T-cell (primary cell): ENCODE results near the gene SDK2. TPM values are rescaled to one million over a fixed set of nuclear protein-coding genes. Genes with fewer than 3 reads are reported as not detected.

ENCODE experiments used
- ATAC-seq, 4 experiments: fragments of 200-7000 bp in 3 of 4; fragments of 150-1000 bp in 1 of 4; cut with Tn5 transposase; replicated peaks in 1 of 4; 1 replicate in 3 of 4; 2 replicates in 1 of 4; pipeline ENCODE4 v1.10.0; 2021; ENCODE audit warnings: moderate library complexity in 3 of 4, mild to moderate bottlenecking in 2 of 4, moderate number of reproducible peaks in 1 of 4
- CTCF ChIA-PET, 2 donors: fragments of 300-600 bp; sonication (Branson Sonifier 250); formaldehyde crosslinking; loops; one replicate each; lab custom pipeline; 2022; ENCODE audit warnings: antibody characterized with exemption in 2 of 2; lab: Charles Lee
- POLR2A ChIA-PET, 2 donors: fragments of 300-600 bp; sonication (Branson Sonifier 250); formaldehyde crosslinking; loops; one replicate each; lab custom pipeline; 2022; ENCODE audit warnings: antibody characterized with exemption in 2 of 2; lab: Charles Lee
- DNase-seq, 35 experiments: peaks; one replicate each; pipeline versions ENCODE4 v3.0.0 to v3.0.0-alpha.2; 2013 to 2023
- H3K27ac ChIP-seq: one replicate; pipeline ENCODE4 v1.5.1; 2013; ENCODE audit warnings: low read length
- H3K27me3 ChIP-seq, 2 experiments: replicated peaks in 1 of 2; 1 replicate in 1 of 2; 2 replicates in 1 of 2; pipeline versions ENCODE4 v1.6.1 to v1.7.0; 2013; ENCODE audit warnings: low read length in 1 of 2, mixed read lengths in 1 of 2; ENCODE audit not compliant: control insufficient read depth in 2 of 2, insufficient read depth in 2 of 2; ENCODE audit errors: extremely low read depth in 1 of 2
- H3K36me3 ChIP-seq, 2 donors: 1 replicate in 1 of 2; 2 replicates in 1 of 2; pipeline versions ENCODE4 v1.6.1 to v1.7.0; 2013; ENCODE audit warnings: low read length in 1 of 2; ENCODE audit not compliant: control insufficient read depth in 2 of 2, insufficient read depth in 1 of 2; ENCODE audit errors: extremely low read depth in 1 of 2
- H3K4me1 ChIP-seq, 2 experiments: 1 replicate in 1 of 2; 2 replicates in 1 of 2; pipeline versions ENCODE4 v1.6.1 to v1.7.0; 2013; ENCODE audit warnings: low read length in 2 of 2, mixed read lengths in 1 of 2; ENCODE audit not compliant: insufficient read depth in 2 of 2, control insufficient read depth in 1 of 2; ENCODE audit errors: extremely low read depth in 1 of 2
- H3K4me3 ChIP-seq, 2 donors: 1 replicate in 1 of 2; 2 replicates in 1 of 2; pipeline versions ENCODE4 v1.5.1 to v1.7.0; 2013; ENCODE audit warnings: mild to moderate bottlenecking in 2 of 2, low read length in 1 of 2, moderate library complexity in 1 of 2; ENCODE audit not compliant: control insufficient read depth in 1 of 2; ENCODE audit errors: extremely low read depth in 1 of 2
- H3K9me3 ChIP-seq: 2 replicates; pipeline ENCODE4 v1.7.0; 2013
- H3K27ac Mint-ChIP-seq, 2 donors: one replicate each; pipeline ENCODE4 v1.8.0; 2020 to 2021; ENCODE audit warnings: mild to moderate bottlenecking in 2 of 2, mixed read lengths in 2 of 2
- H3K27me3 Mint-ChIP-seq, 2 donors: one replicate each; pipeline ENCODE4 v1.8.0; 2021 to 2022; ENCODE audit warnings: mixed read lengths in 2 of 2
- H3K36me3 Mint-ChIP-seq: one replicate; pipeline ENCODE4 v1.8.0; 2021; ENCODE audit warnings: mixed read lengths
- H3K4me1 Mint-ChIP-seq, 3 donors: one replicate each; pipeline ENCODE4 v1.8.0; 2020 to 2022; ENCODE audit warnings: mixed read lengths in 3 of 3, mild to moderate bottlenecking in 1 of 3
- H3K4me3 Mint-ChIP-seq, 3 donors: one replicate each; pipeline ENCODE4 v1.8.0; 2020 to 2022; ENCODE audit warnings: mild to moderate bottlenecking in 3 of 3, mixed read lengths in 3 of 3, moderate library complexity in 3 of 3
- H3K9me3 Mint-ChIP-seq, 3 donors: one replicate each; pipeline ENCODE4 v1.8.0; 2020 to 2022; ENCODE audit warnings: mixed read lengths in 3 of 3
- WGBS: methylation state at CpG from one replicate; pipeline ENCODE4 v1.1.5; 2013; ENCODE audit warnings: missing lambda C conversion rate; ENCODE audit not compliant: insufficient coverage; 5-methylcytosine and 5-hydroxymethylcytosine counted together
- total RNA-seq, 35 experiments: library from RNA in 6 of 35; stranded (reverse) in 6 of 35; fragments of 120-200 nt in 1 of 35; gene quantifications; one replicate each; pipeline versions ENCODE4 v1.2.1 to v1.2.4 and lab custom pipeline; 2013 to 2026

SDK2 gene
- total RNA-seq, 5 donors from 2014 or later (not counting 1 experiment from before 2014, with no cell fraction given) = 2.9 to 8.3 (median 4.8) TPM

- WGBS = 76% methylated on average over 5 of the region's 10 CpGs
- Mint-ChIP-seq H3K27ac (no peak overlapping the region), H3K27me3 (no peaks in the 10 kb centered on the region), H3K9me3 (no peaks in the 10 kb centered on the region), H3K36me3 (no peaks in the 10 kb centered on the region), H3K4me1 (no peaks in the 10 kb centered on the region), H3K4me3 (no peak overlapping the region)
- ATAC-seq (no peak), DNase-seq (no peak)
- peaks cover 0 to 3% of the 10 kb centered on the region in 2 donors for H3K36me3 ChIP-seq
- no peak overlapping the region for H3K4me3 ChIP-seq
- POLR2A ChIA-PET = interaction anchor here in 1 of 2 donors (0.6 kb wide), 1 partner anchor 179 kb away, joined by 3 read pairs; no protein-coding TSS in a partner anchor
- no peaks in the 10 kb centered on the region for H3K9me3 ChIP-seq
- peaks cover 0 to 18% of the 10 kb centered on the region in 2 experiments for H3K27me3 ChIP-seq
- CTCF ChIA-PET = interaction anchor here in 1 of 2 donors (0.6 kb wide), 1 partner anchor 104 kb away, joined by 4 read pairs; no protein-coding TSS in a partner anchor
- no peaks in the 10 kb centered on the region for H3K4me1 ChIP-seq
- H3K27ac ChIP-seq = no peak overlapping the region
Observed at GRCh38 chr17:73359352-73359751, 284.9 kb downstream of the SDK2 start.

GRCh38 chr17:73358668-73359067 is 285.6 kb downstream of the SDK2 start:
- Histone ChIP-seq H3K27me3 (peaks cover 0 to 18% of the 10 kb centered on the region in 2 experiments), H3K4me1 (no peaks in the 10 kb centered on the region), H3K27ac (no peak overlapping the region), H3K36me3 (no peaks in the 10 kb centered on the region), H3K4me3 (no peak overlapping the region), H3K9me3 (no peaks in the 10 kb centered on the region)
- ChIA-PET POLR2A (interaction anchor here in 1 of 2 donors (0.6 kb wide), 1 partner anchor 178 kb away, joined by 3 read pairs; no protein-coding TSS in a partner anchor), CTCF (no interaction called here)
- Mint-ChIP-seq H3K27ac (no peak overlapping the region), H3K27me3 (no peaks in the 10 kb centered on the region), H3K36me3 (no peaks in the 10 kb centered on the region), H3K9me3 (no peaks in the 10 kb centered on the region), H3K4me3 (no peak overlapping the region), H3K4me1 (no peaks in the 10 kb centered on the region)
- no peak for DNase-seq
- no peak for ATAC-seq
- WGBS = 80% methylated on average over 4 of the region's 9 CpGs

GRCh38 chr17:73357981-73358380 is 286.3 kb downstream of the SDK2 start:
- Mint-ChIP-seq H3K9me3 (no peaks in the 10 kb centered on the region), H3K4me1 (no peaks in the 10 kb centered on the region), H3K36me3 (no peaks in the 10 kb centered on the region), H3K27me3 (no peaks in the 10 kb centered on the region), H3K27ac (no peak overlapping the region), H3K4me3 (no peak overlapping the region)
- H3K4me3 ChIP-seq = no peak overlapping the region
- WGBS = 86% methylated on average over 16 of the region's 19 CpGs
- no peak overlapping the region for H3K27ac ChIP-seq
- no peaks in the 10 kb centered on the region for H3K9me3 ChIP-seq
- DNase-seq (no peak), ATAC-seq (no peak)
- peaks cover 0 to 16% of the 10 kb centered on the region in 2 experiments for H3K27me3 ChIP-seq
- ChIA-PET POLR2A (no interaction called here), CTCF (interaction anchor here in 1 of 2 donors (0.6 kb wide), 1 partner anchor 605 kb away, joined by 4 read pairs; no protein-coding TSS in a partner anchor)
- no peaks in the 10 kb centered on the region for H3K4me1 ChIP-seq
- no peaks in the 10 kb centered on the region for H3K36me3 ChIP-seq

- CTCF ChIA-PET = no interaction called here
- WGBS = 73% methylated on average over 7 of the region's 9 CpGs
Observed at GRCh38 chr17:73357318-73357717, 286.9 kb downstream of the SDK2 start.

GRCh38 chr17:73356561-73357170 is 287.6 kb downstream of the SDK2 start:
- H3K27ac Mint-ChIP-seq = no peak overlapping the region
- H3K4me3 ChIP-seq = no peak overlapping the region
- ATAC-seq (no peak), DNase-seq (no peak)
- no peaks in the 10 kb centered on the region for H3K27me3 Mint-ChIP-seq
- no peaks in the 10 kb centered on the region for H3K4me1 ChIP-seq
- ChIA-PET CTCF (no interaction called here), POLR2A (no interaction called here)
- no peaks in the 10 kb centered on the region for H3K36me3 ChIP-seq
- peaks cover 0 to 16% of the 10 kb centered on the region in 2 experiments for H3K27me3 ChIP-seq
- H3K4me1 Mint-ChIP-seq = no peaks in the 10 kb centered on the region
- 84% methylated on average over 8 of the region's 8 CpGs for WGBS
- H3K27ac ChIP-seq = no peak overlapping the region
- no peaks in the 10 kb centered on the region for H3K9me3 Mint-ChIP-seq
- no peaks in the 10 kb centered on the region for H3K9me3 ChIP-seq
- no peak overlapping the region for H3K4me3 Mint-ChIP-seq
- no peaks in the 10 kb centered on the region for H3K36me3 Mint-ChIP-seq

More at GRCh38 chr17:73357318-73357717, 286.9 kb downstream of the SDK2 start:
- no peaks in the 10 kb centered on the region for H3K27me3 Mint-ChIP-seq
- Histone ChIP-seq H3K4me3 (no peak overlapping the region), H3K36me3 (no peaks in the 10 kb centered on the region), H3K27ac (no peak overlapping the region), H3K27me3 (peaks cover 0 to 16% of the 10 kb centered on the region in 2 experiments), H3K4me1 (no peaks in the 10 kb centered on the region), H3K9me3 (no peaks in the 10 kb centered on the region)
- H3K4me3 Mint-ChIP-seq = no peak overlapping the region
- no peak overlapping the region for H3K27ac Mint-ChIP-seq
- H3K9me3 Mint-ChIP-seq = no peaks in the 10 kb centered on the region
- no peaks in the 10 kb centered on the region for H3K36me3 Mint-ChIP-seq
- POLR2A ChIA-PET = no interaction called here
- ATAC-seq (no peak), DNase-seq (no peak)
- H3K4me1 Mint-ChIP-seq = no peaks in the 10 kb centered on the region

- no peaks in the 10 kb centered on the region for H3K9me3 ChIP-seq
- H3K36me3 ChIP-seq = no peaks in the 10 kb centered on the region
- WGBS = 81% methylated on average over 12 of the region's 21 CpGs
- H3K27me3 Mint-ChIP-seq = no peaks in the 10 kb centered on the region
- POLR2A ChIA-PET = no interaction called here
- H3K27me3 ChIP-seq = peaks cover 0 to 11% of the 10 kb centered on the region in 2 experiments
- ATAC-seq (no peak), DNase-seq (no peak)
- no peaks in the 10 kb centered on the region for H3K4me1 Mint-ChIP-seq
- CTCF ChIA-PET = no interaction called here
- no peaks in the 10 kb centered on the region for H3K4me1 ChIP-seq
- H3K4me3 ChIP-seq = no peak overlapping the region
- H3K27ac ChIP-seq = no peak overlapping the region
- no peaks in the 10 kb centered on the region for H3K36me3 Mint-ChIP-seq
- no peak overlapping the region for H3K27ac Mint-ChIP-seq
- H3K4me3 Mint-ChIP-seq = no peak overlapping the region
- H3K9me3 Mint-ChIP-seq = no peaks in the 10 kb centered on the region
Observed at GRCh38 chr17:73354423-73355284, 289.6 kb downstream of the SDK2 start.
